TTC549 (cell line): ENCODE results near the gene ANKRD63.

Experiments
- FAIRE-seq: peaks from 2 replicates; lab custom pipeline; 2012; peaks lifted over from hg19 to GRCh38; lab: Jason Lieb, UNC

Gene ANKRD63

GRCh38 chr15:40277471-40277870 is 5.4 kb downstream of the ANKRD63 start:
- no peak for FAIRE-seq

DNA sequence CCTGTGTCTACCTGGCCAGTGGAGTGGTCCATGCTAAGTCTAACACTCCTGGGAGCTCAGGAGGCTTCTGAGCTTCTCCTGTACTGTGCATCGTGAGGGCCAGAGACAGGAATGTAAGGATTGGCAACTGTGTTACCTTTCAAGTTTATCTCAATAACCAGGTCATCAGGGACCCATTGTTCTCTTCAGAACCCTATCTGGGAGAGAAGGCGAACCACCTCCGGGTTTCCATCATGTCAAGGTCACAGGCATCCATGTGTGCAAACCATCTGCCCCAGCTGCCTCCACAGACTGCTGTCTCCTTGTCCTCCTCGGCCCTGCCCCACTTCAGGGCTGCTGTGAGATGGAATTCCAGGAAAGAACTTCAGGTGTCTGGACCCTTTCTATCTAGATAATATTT is 5.9 kb downstream of the ANKRD63 start:
- no peak for FAIRE-seq

DNA sequence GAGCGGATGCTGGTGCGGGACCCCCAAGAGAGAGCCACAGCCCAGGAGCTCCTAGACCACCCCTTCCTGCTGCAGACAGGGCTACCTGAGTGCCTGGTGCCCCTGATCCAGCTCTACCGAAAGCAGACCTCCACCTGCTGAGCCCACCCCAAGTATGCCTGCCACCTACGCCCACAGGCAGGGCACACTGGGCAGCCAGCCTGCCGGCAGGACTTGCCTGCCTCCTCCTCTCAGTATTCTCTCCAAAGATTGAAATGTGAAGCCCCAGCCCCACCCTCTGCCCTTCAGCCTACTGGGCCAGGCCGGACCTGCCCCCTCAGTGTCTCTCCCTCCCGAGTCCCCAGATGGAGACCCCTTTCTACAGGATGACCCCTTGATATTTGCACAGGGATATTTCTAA is 6.9 kb downstream of the ANKRD63 start:
- no peak for FAIRE-seq

DNA sequence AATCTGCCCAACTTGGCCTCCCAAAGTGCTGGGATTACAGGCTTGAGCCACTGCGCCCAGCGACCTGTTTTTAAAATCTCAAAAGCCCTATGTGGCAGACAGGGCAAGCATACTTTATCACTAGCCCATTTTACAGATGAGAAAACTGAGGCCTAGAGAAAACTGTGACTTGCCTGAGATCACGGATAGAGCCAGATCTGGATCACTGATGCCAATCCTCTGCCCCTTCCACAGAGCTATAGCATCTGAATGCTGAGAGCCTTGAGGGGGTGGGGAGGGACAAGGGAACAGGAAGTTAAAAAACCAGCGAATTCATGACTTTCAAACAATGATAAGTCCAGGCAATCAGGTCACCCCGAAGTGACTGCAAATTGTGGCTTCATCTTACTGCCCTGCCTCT is 7.3 kb downstream of the ANKRD63 start:
- no peak for FAIRE-seq

DNA sequence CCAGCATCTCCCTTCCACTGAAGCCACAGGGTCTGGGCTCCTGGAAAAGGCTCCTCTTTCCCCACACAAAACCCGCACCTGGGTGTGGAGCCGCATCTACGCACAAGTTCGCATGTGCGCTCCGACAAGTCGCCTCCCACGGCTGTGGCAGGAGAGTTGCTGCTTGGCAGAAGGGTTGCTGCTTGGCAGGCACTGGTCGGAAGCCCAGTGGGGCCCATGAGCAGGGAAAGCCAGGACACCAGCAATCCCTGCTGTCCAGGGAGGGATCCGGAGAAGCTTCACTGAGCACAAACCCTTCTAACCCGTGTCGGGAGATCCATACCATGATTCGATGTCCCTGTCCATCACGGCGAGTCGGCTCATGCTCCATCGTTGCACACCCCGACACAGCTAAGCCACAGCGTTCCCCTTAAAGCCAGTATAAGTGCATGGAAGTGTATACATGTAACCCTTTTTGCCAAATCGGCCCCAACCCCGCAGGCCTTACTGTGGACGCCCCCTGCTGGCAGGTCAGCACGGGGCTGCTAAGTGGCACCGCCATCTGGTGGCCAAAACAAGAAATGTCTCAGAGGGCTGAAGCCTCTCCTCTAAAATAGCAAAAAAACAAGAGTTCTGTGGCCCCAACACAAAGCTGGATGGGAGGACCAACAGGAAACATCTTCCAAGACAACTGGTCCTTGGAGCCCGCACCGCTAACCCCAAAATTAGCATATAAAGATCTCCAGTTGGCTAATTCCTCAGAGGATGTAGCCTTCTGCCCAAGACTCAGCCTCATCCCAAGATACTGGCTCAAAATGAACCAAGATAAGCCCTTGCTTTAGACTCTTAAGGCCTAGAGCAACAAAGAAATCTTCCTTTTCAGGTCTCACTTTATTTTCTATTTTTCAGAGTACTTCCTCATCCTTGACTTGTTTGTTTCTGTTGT is 8.3 kb downstream of the ANKRD63 start:
- FAIRE-seq: no peak

DNA sequence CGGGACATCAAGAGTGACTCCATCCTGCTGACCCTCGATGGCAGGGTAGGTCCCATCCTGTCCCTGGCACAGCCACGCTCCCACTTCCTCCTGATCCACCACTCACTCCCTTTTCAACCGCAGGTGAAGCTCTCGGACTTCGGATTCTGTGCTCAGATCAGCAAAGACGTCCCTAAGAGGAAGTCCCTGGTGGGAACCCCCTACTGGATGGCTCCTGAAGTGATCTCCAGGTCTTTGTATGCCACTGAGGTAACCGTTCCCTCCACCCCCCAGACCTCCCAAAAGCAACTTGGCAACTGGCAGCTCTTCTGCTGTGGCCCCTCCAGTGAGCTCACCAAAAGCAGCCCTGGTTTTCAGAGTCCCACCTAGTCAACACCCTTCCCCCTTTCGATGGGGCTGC is 9.4 kb downstream of the ANKRD63 start:
- FAIRE-seq: no peak

GRCh38 chr15:40272485-40273056 is 10.3 kb downstream of the ANKRD63 start:
- no peak for FAIRE-seq

DNA sequence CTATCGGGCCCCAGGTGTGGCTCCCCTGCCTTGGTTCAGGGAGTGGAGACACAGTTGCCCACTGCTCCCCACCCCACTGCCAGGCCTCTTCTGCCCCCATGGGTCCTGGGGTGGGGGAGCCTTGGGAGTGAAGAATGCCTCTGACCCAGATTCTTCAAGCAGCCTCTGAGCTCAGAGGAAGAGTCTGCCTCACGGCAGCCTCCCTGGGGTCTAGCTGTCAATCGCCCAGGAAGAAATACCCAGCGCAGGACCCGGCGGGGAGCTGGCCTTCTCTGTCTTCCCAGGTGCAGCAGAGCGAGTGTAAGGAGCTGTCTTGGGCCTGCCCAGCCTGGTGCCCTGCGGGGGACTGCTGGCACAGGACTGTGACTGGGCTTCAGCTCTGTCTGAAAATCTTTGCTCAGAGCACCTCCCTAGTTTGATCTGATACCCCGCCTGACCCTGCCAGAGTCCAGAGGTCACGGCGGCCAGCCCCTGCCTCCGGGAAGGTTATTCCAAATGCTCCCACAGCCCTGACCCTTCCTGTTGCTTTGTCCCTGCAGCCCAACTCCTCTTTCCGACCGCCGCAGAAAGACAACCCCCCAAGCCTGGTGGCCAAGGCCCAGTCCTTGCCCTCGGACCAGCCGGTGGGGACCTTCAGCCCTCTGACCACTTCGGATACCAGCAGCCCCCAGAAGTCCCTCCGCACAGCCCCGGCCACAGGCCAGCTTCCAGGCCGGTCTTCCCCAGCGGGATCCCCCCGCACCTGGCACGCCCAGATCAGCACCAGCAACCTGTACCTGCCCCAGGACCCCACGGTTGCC is 11.0 kb downstream of the ANKRD63 start:
- FAIRE-seq: no peak

GRCh38 chr15:40270246-40270995 is 12.4 kb downstream of the ANKRD63 start:
- no peak for FAIRE-seq

DNA sequence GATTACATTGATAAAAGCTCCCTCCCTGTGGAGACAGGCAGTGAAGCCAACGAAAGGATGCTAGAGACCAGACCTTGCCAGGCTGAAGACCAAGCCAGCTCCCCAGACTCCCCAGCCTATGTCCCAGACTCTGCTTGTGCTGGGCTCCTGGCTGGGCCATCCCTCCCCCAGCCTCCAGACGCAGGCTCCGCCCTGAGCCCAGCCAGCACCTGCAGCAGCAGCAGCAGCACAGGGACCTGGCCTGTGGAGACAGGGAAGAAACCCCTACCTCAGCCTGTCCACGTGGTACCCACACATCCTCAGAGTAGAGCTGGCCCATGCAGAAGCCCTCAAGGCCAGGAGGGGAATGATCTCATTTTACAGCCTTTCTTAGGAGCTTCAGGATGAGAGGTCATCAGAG is 13.3 kb downstream of the ANKRD63 start:
- no peak for FAIRE-seq

DNA sequence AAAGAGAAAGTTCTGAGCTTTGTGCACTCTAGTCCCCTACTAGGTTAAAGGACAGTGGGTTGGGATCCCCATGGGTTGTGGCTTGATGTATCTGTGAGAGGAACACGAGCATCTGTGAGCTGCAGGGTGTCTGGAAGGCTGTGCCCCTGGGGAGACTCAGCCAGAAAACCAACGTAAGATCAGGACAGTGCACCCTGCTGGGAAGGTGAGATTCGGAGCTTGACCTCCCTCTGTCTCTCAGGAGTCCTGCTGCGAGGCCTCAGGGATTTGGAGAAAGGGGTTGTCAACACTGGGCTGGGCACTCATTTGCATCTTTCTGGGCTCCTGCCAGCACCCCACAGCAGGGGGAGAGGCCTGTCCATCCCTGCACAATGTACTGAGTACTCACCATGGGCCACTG is 15.2 kb downstream of the ANKRD63 start:
- FAIRE-seq: no peak

GRCh38 chr15:40266828-40267304 is 16.0 kb downstream of the ANKRD63 start:
- FAIRE-seq: no peak

DNA sequence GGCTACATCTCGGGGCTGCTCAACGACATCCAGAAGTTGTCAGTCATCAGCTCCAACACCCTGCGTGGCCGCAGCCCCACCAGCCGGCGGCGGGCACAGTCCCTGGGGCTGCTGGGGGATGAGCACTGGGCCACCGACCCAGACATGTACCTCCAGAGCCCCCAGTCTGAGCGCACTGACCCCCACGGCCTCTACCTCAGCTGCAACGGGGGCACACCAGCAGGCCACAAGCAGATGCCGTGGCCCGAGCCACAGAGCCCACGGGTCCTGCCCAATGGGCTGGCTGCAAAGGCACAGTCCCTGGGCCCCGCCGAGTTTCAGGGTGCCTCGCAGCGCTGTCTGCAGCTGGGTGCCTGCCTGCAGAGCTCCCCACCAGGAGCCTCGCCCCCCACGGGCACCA is 17.0 kb downstream of the ANKRD63 start:
- FAIRE-seq: no peak

DNA sequence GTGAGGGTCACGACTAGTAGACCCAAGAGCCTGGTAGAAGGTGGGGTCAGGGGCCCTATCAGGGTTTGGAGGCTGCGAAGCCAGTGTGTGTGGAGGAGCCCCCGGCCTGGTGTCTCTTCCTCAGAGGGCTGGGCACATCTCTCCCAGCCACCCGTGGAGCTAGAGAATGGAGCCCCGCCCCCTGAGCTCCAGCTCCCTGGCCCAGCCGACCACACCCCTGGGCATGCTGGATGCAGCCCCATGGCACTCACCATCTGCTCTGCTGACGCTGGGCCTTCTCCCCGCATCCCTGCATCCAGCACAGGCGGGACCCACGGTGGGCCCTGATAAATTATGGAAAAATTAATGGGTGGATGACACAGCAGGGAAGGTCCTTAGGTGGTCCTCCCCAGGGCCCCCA is 17.5 kb downstream of the ANKRD63 start:
- FAIRE-seq: no peak

- FAIRE-seq: no peak
These were observed 18.3 kb downstream of the ANKRD63 start for GRCh38 chr15:40264321-40265153.

DNA sequence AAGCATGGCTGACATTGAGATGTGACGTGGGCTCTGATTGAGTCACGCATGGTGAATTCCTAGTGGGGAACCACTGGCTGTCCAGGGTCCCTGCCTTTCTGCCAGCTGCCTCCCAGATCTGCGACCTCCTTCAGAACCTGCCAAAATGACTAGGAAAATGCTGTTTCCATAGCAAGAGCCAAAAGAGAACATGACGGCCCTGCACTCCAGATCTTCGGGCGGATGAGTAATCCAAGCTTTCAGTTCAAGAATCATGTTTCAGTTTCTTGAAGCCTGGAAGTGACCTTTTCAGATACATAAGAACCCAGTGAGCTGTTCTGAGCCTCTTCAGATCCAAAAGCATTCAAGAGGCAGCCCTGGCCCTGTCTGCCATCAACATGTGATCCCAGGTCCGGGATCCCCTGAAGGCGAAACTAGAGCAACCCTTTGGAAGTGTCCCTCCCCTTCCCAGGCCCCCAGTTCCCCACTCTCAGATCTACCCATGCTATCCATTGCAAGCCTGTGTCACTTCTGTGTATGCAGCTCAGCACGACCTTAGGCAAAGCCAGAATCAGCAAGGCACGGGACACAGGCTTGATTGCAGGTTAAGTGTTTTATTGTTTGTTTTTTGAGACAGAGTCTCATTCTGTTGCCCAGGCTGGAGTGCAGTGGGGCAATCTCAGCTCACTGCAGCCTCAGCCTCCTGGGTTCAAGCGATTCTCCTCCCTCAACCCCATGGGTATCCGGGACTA is 19.7 kb downstream of the ANKRD63 start:
- FAIRE-seq: no peak

DNA sequence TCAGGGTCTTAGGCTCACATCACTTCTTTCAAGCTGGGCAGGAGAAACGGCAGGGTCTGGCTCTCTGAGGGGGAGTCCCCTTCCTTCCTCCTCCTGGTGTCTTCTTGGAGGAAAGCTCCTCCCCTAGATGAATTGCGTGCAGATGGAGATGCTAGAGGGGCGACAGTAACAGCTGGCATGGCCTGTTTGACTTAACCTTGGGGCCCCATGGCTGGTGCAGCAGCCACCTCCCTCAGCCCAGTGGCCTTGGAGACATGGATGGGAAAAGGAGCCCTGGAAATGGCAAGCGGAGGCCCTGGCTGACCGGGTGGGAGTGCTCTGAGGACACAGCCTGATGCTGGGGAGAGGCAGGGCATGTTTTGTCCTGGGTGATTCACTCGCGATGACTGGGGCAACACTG is 23.8 kb downstream of the ANKRD63 start:
- FAIRE-seq: no peak

- FAIRE-seq: no peak
These were observed 24.3 kb downstream of the ANKRD63 start for GRCh38 chr15:40258544-40258943.

DNA sequence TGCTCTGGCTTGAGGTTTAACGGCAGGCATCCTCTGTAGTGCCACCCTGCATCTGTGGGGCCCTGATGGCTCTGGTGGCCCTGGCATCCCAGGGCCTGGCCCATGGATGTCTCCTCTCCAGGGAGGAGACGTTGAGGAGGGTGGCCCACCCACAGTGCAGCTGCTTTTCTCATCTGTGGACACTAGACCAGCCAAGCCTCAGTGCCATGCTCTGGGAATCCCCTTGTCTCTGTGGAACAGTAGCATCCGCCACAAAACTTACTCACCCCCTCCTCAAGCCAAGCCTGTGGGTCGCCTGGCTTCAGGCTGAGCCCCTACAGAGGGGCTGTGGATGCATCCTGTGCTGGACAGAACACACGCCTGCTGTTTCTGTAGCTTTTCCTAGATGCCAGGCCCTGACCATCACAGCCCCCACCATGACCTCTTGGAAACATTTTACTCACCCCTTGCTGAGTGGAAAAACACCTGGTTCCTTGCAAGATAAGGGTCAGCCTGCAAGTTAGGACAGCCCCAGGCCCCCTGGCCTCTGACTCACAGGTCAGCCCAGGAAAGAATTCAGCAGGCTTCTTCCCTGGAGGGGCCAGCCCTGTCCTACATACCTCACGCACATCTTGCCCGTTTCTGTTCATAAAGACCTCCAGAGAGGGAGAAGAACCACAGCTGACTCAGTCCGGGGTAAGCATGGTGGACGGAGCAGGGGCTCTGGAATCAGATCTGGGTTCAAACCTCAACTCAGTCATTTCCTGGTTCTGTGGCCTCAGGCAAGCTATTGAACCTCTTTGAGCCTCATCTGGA is 25.0 kb downstream of the ANKRD63 start:
- no peak for FAIRE-seq
